ENCODE data around the gene RLIM.
A peak's percentile ranks its signal among the peaks of the same experiment; 100 is the strongest.

Gene RLIM

DNA sequence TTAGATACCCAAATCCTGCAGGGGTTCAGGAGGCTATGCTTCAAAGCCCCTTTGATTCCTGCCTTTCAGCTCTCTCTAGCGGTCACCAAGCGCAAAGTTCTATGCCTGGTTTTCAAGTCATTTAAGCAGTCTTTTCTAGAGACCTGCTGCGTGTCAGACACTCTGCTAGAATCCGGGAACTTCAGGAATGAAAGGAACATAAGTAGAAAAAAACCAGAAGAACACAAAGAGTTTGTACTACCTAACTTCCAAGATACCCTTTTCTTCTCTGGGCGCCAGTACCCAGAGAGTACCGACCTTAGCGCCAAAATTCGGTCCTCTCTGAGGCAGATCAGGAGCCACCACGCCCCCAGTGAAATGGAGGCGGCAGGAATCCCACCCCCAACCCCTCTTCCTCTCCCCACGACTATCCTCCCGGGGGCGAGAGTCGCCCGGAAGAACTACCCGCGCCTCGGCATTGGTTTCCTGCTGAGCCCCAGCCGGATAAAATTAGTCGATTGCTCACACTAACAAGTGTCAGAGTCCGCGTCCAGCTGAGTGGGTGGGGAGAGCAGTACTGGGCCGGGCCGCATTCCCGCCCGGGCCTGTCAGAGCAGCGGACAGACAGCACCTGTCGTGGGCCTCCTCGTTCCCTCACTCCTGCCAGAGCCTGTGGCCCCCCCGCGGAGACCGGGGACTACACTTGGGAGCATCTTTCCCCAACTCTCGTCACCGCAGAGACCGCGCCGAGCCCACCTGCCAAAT lies 78.8 kb downstream of the RLIM start:
- peak; percentile 62 for DNase-seq

Measured in NCI-H146 (cell line).